LHCN-M2 (cell line): ENCODE results near the gene MEGF11. TPM values are rescaled to one million over a fixed set of nuclear protein-coding genes. Genes with fewer than 3 reads are reported as not detected.

Experiments
- DNase-seq: peaks from one replicate; pipeline ENCODE4 v3.0.0-alpha.2; 2012; ENCODE audit warnings: low read depth
- total RNA-seq: library from RNA; depleted of rRNA; stranded (reverse); fragments of >200 nt; gene quantifications from 2 replicates; pipeline ENCODE4 v1.2.3, GENCODE V29; 2014

Gene MEGF11
- total RNA-seq, 1 experiment from 2014 or later: not detected

GRCh38 chr15:66094331-66094730 lies 159.2 kb downstream of the MEGF11 start:
- no peak for DNase-seq

GRCh38 chr15:66092053-66093016 lies 161.2 kb downstream of the MEGF11 start:
- no peak for DNase-seq

- DNase-seq: no peak
Measured at GRCh38 chr15:66089509-66089908, 164.0 kb downstream of the MEGF11 start.

DNA sequence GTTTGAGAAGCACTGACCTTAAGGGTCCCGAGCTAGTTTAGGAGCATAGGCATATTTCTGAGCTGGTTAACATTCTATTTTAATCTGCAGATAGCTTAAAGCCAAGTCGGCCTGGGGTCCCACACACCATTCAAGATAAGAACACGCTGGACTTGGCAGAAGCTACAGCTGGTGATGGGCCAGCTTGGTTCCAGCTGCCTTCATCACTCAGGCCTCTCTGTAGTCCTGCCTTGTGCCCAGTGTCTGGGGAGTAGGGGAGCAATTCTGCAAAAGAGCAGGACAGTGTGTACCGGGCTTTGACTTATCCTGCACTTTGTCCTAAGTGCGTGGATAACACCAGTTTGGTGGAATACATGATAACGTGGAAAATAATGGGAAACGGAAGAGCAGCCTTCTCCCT lies 164.5 kb downstream of the MEGF11 start:
- no peak for DNase-seq

- DNase-seq: no peak
Measured at GRCh38 chr15:66085128-66085527, 168.4 kb downstream of the MEGF11 start.

GRCh38 chr15:66084704-66085103 lies 168.8 kb downstream of the MEGF11 start:
- DNase-seq: no peak

DNA sequence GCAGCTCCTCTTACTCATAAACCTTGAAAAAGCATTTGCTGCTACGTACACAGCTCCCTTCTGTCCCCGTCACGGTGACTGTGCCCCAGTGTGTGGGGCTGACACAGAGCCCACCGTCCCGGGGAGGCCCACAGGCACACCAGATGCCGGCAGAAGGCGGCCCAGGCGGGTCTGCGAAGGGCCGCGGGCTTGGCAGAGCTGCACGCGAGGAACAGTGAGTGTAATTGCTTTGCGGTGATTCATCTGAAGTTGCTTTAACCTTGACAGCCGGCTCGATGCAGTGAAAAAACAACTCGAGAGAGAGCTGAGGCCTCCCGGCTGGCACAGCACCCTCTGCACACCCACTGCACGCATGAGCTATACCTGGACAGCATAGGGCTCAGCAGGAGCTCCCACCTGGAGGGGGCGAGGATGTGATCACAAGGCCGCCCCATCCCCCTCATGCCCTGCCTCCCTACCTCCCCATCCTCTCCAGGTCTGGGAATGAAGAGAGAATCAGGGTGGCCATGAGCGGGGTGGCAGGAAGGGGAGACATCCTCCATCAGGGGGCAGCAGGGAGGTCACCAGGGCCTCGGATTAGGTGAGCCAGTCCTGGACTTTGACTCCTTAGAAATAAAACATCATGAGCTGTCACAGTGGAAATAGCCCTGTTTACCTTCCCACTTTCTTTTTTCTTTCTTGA lies 172.7 kb downstream of the MEGF11 start:
- peak; percentile 51 for DNase-seq

DNA sequence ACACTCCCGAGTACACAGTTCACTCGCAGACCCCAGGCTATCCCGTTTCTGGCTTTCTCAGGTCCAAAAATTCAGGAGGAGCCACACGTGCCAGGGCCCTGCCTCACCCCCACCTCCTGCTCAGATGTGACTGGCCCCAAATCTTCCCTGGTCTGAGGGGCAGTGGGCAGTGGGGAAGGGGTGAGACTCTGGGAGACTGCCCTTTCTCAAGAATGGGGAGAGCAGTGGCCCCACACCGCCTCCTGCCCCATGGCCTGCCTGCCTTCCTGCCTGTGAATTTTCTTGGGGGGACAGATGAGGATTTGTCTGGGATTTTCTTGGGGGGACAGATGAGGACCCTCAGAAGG lies 174.6 kb downstream of the MEGF11 start:
- no peak for DNase-seq

GRCh38 chr15:66078196-66078928 lies 175.2 kb downstream of the MEGF11 start:
- DNase-seq: no peak

DNA sequence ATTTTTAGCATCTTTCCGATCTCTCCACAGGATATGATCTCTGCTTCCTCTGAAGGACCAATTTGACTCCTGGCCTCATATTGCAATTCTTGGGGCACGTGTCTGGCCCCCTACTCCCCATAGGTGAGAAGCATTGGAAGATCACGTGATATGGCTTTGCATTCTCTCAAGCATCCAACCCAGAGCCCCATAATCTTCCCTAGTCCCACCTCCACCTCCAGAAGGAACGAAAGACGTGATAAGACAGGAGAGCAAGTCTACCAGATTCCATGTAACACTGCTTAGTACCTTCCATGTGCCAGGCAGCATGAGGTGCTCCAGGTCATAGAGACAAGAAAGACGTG lies 176.3 kb downstream of the MEGF11 start:
- no peak for DNase-seq

GRCh38 chr15:66076591-66077319 lies 176.8 kb downstream of the MEGF11 start:
- DNase-seq: no peak

DNA sequence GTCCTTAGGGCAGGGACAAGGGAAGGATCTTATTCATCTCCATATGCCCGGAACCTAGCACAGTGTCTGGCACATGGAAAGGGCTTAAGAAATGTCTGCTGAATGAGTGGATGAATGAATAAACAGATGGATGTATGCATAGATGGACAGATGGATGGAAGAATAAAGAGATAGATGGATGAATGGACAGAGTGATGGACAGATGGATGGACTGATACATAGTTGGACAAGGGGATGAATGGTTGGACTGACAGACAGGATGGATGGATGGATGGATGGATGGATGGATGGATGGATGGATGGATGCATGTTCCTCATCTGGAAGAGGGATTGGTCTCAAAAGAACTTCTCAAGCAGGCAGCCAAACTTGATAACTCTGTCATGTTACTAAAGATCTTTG lies 177.6 kb downstream of the MEGF11 start:
- no peak for DNase-seq

DNA sequence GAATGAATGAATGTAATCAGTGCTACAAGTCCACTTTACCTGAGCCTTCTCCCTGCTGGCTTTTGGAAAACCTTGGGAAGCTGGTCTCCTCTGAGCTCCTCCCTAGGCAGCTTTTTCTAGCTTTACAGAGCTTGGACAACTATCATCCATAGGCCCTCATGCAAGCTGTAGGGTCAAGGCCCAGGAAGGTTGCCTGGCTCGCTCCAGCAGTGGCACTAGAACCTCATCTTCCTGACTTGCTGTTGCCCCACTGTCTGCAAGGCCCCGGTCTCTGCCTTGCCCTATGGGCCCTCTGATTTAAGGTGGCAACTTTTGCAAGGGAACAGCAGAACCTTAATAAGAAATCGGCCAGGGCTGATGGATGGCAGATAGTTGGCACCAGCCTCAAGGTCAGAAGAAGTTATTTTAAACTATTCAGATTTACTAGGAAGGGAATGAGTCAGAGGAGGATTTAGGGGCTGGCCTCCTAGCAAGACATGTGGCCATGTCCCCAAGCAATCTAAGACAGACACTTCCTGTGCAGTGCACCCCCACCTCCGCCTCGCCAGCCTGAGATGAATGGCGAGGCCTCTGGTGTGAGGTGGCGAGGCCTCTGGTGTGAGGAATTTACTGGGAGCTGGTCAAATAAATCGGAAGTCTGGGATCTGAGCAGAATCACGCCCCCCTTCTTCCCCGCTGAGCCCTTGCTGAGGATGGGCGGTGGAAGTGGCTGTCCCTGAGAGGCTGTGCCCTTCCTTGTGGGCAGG lies 180.8 kb downstream of the MEGF11 start:
- DNase-seq: no peak

- DNase-seq: no peak
Measured at GRCh38 chr15:66071921-66072295, 181.6 kb downstream of the MEGF11 start.

- no peak for DNase-seq
Measured at GRCh38 chr15:66071160-66071920, 182.2 kb downstream of the MEGF11 start.

DNA sequence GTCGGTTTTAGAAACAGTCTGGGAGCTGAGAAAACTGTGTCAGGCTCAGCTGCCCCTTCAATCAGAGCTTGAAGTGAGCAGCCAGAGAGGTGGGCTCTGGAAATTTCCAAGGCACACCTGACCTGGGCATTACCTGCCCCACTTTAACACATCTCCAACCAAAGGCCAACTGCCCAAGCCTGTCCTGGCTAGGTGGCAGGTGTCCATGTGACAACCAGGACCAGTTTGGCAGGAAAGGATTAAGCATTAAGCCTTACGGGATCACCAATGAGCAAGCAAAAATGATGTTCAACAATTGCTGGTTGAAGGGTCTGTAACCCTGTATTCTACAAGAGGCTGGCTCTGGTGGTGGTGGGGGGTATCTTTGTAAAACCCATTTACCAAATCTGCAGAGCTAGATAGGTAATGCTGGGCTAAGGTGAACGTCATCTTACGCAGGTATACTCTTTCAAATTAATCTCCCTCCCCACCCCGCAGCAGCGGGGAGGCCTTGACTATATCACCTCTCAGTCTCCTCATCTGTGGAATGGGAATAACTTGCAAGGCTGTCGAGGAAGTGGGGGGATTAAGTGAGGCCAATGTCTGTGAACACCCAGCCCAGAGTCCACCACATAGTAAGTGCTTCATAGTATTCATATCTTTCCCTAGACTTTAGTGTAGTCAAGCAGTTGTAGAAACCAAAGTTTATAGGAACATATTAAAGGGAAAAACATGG lies 183.2 kb downstream of the MEGF11 start:
- DNase-seq: no peak

GRCh38 chr15:66069751-66070150 lies 183.8 kb downstream of the MEGF11 start:
- DNase-seq: no peak

DNA sequence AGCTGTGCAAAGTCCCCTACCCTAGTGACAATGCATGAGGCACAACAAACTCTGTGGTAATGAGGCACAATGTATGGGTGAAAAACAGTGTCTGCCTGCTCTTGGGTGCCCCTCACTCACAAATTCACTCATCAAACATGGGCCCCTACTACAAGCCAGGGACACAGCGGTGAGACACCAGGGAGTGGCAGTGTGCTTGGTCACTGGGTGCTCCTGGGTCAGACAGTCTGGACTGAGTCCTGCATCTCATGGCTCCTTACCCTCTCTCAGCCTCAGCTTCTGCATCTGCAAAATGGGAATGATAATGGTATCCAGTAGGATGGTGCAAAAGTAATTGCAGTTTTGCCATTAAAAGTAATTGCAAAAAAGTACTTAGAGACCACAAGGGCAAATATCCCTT lies 184.7 kb downstream of the MEGF11 start:
- no peak for DNase-seq

DNA sequence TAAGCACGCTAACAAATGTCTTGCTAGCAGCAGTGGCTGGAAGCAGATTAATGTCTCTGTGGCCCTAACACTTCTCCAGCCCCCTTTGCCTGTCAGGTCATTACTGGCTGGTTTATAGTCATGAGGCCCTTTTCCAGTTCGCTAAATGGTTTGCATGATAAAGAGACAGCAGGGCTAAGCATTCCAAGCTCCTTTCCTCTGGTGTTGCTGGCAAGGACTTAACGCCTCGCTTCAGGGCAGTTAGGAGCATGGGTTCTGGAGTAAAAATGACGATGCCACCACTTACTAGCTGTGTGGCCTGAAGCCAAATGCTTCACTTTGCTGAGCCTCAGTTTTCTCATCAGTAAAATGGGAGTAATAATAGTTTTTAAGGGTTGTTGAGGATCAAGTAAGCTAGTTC lies 185.9 kb downstream of the MEGF11 start:
- DNase-seq: no peak

- no peak for DNase-seq
Measured at GRCh38 chr15:66066481-66066880, 187.1 kb downstream of the MEGF11 start.
